HG03457 (cell line): ENCODE results near the gene PTPRN2.

Experiments
- ATAC-seq: cut with Tn5 transposase; IDR thresholded peaks from one replicate; pipeline ENCODE4 v1.9.1; 2021; ENCODE audit warnings: moderate number of reproducible peaks; ENCODE audit not compliant: unreplicated experiment

Gene PTPRN2

GRCh38 chr7:157827045-157827862 is 760.4 kb downstream of the PTPRN2 start:
- no peak for ATAC-seq

- ATAC-seq, result no peak
Observed at GRCh38 chr7:157826566-157826965, 761.1 kb downstream of the PTPRN2 start.

- no peak for ATAC-seq
Observed at GRCh38 chr7:157825325-157825724, 762.3 kb downstream of the PTPRN2 start.

GRCh38 chr7:157824819-157825121 is 762.9 kb downstream of the PTPRN2 start:
- no peak for ATAC-seq

- no peak for ATAC-seq
Observed at GRCh38 chr7:157824011-157824818, 763.4 kb downstream of the PTPRN2 start.

- no peak for ATAC-seq
Observed at GRCh38 chr7:157822688-157823031, 765.0 kb downstream of the PTPRN2 start.

- no peak for ATAC-seq
Observed at GRCh38 chr7:157821959-157822687, 765.5 kb downstream of the PTPRN2 start.

- no peak for ATAC-seq
Observed at GRCh38 chr7:157820796-157821195, 766.8 kb downstream of the PTPRN2 start.

- ATAC-seq, result no peak
Observed at GRCh38 chr7:157819455-157819807, 768.2 kb downstream of the PTPRN2 start.

- ATAC-seq, result no peak
Observed at GRCh38 chr7:157818701-157819454, 768.7 kb downstream of the PTPRN2 start.

- no peak for ATAC-seq
Observed at GRCh38 chr7:157817944-157818700, 769.5 kb downstream of the PTPRN2 start.

GRCh38 chr7:157817433-157817832 is 770.2 kb downstream of the PTPRN2 start:
- ATAC-seq, result no peak

- ATAC-seq, result no peak
Observed at GRCh38 chr7:157816526-157817250, 770.9 kb downstream of the PTPRN2 start.

- no peak for ATAC-seq
Observed at GRCh38 chr7:157816086-157816485, 771.5 kb downstream of the PTPRN2 start.

GRCh38 chr7:157815706-157816022 is 772.0 kb downstream of the PTPRN2 start:
- no peak for ATAC-seq

- ATAC-seq, result no peak
Observed at GRCh38 chr7:157814931-157815705, 772.5 kb downstream of the PTPRN2 start.

GRCh38 chr7:157813741-157814661 is 773.6 kb downstream of the PTPRN2 start:
- ATAC-seq, result no peak

- no peak for ATAC-seq
Observed at GRCh38 chr7:157813053-157813452, 774.6 kb downstream of the PTPRN2 start.
